ENCODE results near the gene AGAP1. TPM values are rescaled to one million over a fixed set of nuclear protein-coding genes. Genes with fewer than 3 reads are reported as not detected.

The AGAP1 gene
- polyA plus RNA-seq, 1 donor from 2014 or later, result 17.4 TPM

DNA sequence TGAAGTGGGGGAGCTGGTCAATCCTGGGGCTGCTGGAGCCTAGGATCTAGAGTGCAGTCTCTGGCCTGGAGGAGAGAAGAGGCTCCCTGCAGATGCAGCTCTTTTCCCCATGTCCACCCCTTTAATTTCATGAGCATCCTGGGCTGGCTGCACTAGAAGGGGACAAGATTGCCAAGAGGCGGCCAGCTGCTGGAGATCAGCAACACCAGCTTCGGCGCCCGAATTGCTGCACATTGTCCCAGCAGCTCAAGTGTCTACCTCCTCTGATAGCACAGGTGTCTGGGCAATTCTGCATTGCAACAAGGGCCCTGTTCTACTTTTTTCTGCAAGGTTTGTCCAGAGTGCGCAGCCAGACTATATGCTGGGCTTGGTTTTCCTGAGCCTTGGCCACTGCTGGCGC is 125.7 kb downstream of the AGAP1 start:
- H3K4me3 ChIP-seq (ENCODE audit: low read length), result no peak overlapping the region
- no peaks in the 10 kb centered on the region for H3F3A ChIP-seq (ENCODE audit: insufficient read depth, low read length, poor library complexity, severe bottlenecking)
- no peaks in the 10 kb centered on the region for H3K27me3 ChIP-seq (ENCODE audit: insufficient read depth, low read depth, low read length)
- H3K9ac ChIP-seq (ENCODE audit: low read length), result no peak overlapping the region
- peaks cover 11% of the 10 kb centered on the region for H3K79me2 ChIP-seq (replicated peaks; ENCODE audit: insufficient read depth, low read length)
- no peak overlapping the region for H2AFZ ChIP-seq (ENCODE audit: low read depth, low read length)
- no peak overlapping the region for H3K27ac ChIP-seq (ENCODE audit: low read length)
- no peak overlapping the region for H3K4me2 ChIP-seq (ENCODE audit: low read length)
- no peaks in the 10 kb centered on the region for H3K9me2 ChIP-seq (ENCODE audit: insufficient read depth, low read length)
- H3K36me3 ChIP-seq (ENCODE audit: insufficient read depth, low read length), result no peaks in the 10 kb centered on the region
- TF ChIP-seq, protein P1, sequence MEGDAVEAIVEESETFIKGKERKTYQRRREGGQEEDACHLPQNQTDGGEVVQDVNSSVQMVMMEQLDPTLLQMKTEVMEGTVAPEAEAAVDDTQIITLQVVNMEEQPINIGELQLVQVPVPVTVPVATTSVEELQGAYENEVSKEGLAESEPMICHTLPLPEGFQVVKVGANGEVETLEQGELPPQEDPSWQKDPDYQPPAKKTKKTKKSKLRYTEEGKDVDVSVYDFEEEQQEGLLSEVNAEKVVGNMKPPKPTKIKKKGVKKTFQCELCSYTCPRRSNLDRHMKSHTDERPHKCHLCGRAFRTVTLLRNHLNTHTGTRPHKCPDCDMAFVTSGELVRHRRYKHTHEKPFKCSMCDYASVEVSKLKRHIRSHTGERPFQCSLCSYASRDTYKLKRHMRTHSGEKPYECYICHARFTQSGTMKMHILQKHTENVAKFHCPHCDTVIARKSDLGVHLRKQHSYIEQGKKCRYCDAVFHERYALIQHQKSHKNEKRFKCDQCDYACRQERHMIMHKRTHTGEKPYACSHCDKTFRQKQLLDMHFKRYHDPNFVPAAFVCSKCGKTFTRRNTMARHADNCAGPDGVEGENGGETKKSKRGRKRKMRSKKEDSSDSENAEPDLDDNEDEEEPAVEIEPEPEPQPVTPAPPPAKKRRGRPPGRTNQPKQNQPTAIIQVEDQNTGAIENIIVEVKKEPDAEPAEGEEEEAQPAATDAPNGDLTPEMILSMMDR (IDR thresholded peaks at IDR 0.05; ENCODE audit: poor library complexity, severe bottlenecking), result no peak
- no peak for TF ChIP-seq POLR2AphosphoS5 (IDR thresholded peaks at IDR 0.05)
- TF ChIP-seq EZH2 (IDR thresholded peaks at IDR 0.05; ENCODE audit: borderline replicate concordance, insufficient read depth, low read length, poor library complexity, severe bottlenecking), result no peak
- TF ChIP-seq EP300 (conservative IDR thresholded peaks at IDR 0.05; ENCODE audit: poor library complexity, severe bottlenecking), result no peak
- TF ChIP-seq SMC3 (conservative IDR thresholded peaks at IDR 0.05; ENCODE audit: poor library complexity), result no peak
- TF ChIP-seq TAF1 (IDR thresholded peaks at IDR 0.05; ENCODE audit: low read depth), result no peak
- TF ChIP-seq, protein P2, sequence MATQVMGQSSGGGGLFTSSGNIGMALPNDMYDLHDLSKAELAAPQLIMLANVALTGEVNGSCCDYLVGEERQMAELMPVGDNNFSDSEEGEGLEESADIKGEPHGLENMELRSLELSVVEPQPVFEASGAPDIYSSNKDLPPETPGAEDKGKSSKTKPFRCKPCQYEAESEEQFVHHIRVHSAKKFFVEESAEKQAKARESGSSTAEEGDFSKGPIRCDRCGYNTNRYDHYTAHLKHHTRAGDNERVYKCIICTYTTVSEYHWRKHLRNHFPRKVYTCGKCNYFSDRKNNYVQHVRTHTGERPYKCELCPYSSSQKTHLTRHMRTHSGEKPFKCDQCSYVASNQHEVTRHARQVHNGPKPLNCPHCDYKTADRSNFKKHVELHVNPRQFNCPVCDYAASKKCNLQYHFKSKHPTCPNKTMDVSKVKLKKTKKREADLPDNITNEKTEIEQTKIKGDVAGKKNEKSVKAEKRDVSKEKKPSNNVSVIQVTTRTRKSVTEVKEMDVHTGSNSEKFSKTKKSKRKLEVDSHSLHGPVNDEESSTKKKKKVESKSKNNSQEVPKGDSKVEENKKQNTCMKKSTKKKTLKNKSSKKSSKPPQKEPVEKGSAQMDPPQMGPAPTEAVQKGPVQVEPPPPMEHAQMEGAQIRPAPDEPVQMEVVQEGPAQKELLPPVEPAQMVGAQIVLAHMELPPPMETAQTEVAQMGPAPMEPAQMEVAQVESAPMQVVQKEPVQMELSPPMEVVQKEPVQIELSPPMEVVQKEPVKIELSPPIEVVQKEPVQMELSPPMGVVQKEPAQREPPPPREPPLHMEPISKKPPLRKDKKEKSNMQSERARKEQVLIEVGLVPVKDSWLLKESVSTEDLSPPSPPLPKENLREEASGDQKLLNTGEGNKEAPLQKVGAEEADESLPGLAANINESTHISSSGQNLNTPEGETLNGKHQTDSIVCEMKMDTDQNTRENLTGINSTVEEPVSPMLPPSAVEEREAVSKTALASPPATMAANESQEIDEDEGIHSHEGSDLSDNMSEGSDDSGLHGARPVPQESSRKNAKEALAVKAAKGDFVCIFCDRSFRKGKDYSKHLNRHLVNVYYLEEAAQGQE (IDR thresholded peaks at IDR 0.05; ENCODE audit: borderline replicate concordance), result no peak
- no peaks in the 10 kb centered on the region for H4K20me1 ChIP-seq (ENCODE audit: insufficient read depth)
- H3K9me3 ChIP-seq (ENCODE audit: low read length), result no peaks in the 10 kb centered on the region

DNA sequence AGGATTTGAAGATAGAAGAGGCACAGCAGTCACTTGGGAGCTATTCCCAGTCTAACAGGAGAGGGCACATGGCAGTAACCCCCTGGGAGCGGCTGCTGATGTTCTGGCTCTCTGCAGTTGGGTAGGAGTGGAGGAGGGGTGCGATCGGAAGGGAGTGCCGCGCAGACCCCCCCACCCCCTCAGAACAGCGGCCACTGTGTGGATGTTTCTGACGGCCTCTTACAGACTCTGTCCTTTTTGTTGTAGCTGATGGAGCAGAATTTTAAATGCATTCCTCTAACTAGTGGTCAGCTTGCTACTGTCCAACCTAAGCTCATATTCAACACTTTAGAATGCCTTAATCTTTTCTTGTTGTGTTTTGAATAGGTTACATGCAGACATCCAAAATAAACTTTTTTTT is 127.9 kb downstream of the AGAP1 start:
- H3K9ac ChIP-seq (ENCODE audit: low read length), result no peak overlapping the region
- TF ChIP-seq, protein P1 (IDR thresholded peaks at IDR 0.05; ENCODE audit: poor library complexity, severe bottlenecking), result no peak
- no peak for TF ChIP-seq MXI1 (conservative IDR thresholded peaks at IDR 0.05; ENCODE audit: poor library complexity, severe bottlenecking)
- no peak for TF ChIP-seq POLR2AphosphoS5 (IDR thresholded peaks at IDR 0.05)
- TF ChIP-seq RAD21 (conservative IDR thresholded peaks at IDR 0.05), result no peak
- TF ChIP-seq, protein P2 (IDR thresholded peaks at IDR 0.05; ENCODE audit: borderline replicate concordance), result no peak
- no peak for TF ChIP-seq EP300 (conservative IDR thresholded peaks at IDR 0.05; ENCODE audit: poor library complexity, severe bottlenecking)
- TF ChIP-seq SMC3 (conservative IDR thresholded peaks at IDR 0.05; ENCODE audit: poor library complexity), result no peak
- TF ChIP-seq EZH2 (IDR thresholded peaks at IDR 0.05; ENCODE audit: borderline replicate concordance, insufficient read depth, low read length, poor library complexity, severe bottlenecking), result no peak
- TF ChIP-seq TAF1 (IDR thresholded peaks at IDR 0.05; ENCODE audit: low read depth), result no peak
- no peaks in the 10 kb centered on the region for H3K9me2 ChIP-seq (ENCODE audit: insufficient read depth, low read length)
- H3K79me2 ChIP-seq (replicated peaks; ENCODE audit: insufficient read depth, low read length), result peaks cover 11% of the 10 kb centered on the region
- H4K20me1 ChIP-seq (ENCODE audit: insufficient read depth), result no peaks in the 10 kb centered on the region
- H3F3A ChIP-seq (ENCODE audit: insufficient read depth, low read length, poor library complexity, severe bottlenecking), result no peaks in the 10 kb centered on the region
- H3K27me3 ChIP-seq (ENCODE audit: insufficient read depth, low read depth, low read length), result no peaks in the 10 kb centered on the region
- H3K4me3 ChIP-seq (ENCODE audit: low read length), result no peak overlapping the region
- no peaks in the 10 kb centered on the region for H3K36me3 ChIP-seq (ENCODE audit: insufficient read depth, low read length)
- H3K4me2 ChIP-seq (ENCODE audit: low read length), result no peak overlapping the region
- no peak overlapping the region for H3K27ac ChIP-seq (ENCODE audit: low read length)
- no peaks in the 10 kb centered on the region for H3K9me3 ChIP-seq (ENCODE audit: low read length)
- no peak overlapping the region for H2AFZ ChIP-seq (ENCODE audit: low read depth, low read length)

Measured in neural cell (in vitro differentiated cells).